C4-2B (cell line): ENCODE data around the gene CGB7.
"Not testable (repeated sequence)": the region's sequence is repeated elsewhere in the genome, so short reads cannot be mapped to it uniquely, and the experiment has no call there.

ENCODE experiments used
- H3K27ac ChIP-seq: fragments of 450-650 bp; 2 replicates; pipeline ENCODE4 v1.5.1; 2017
- ZFX ChIP-seq: fragments of 450-650 bp; IDR thresholded peaks from 2 replicates; pipeline ENCODE4 v1.6.1; 2017
- TF ChIP-seq, protein P1 (sequence below): fragments of 450-650 bp; conservative IDR thresholded peaks from 2 replicates; pipeline ENCODE4 v1.5.1; 2017; ENCODE audit warnings: mild to moderate bottlenecking

Gene CGB7

DNA sequence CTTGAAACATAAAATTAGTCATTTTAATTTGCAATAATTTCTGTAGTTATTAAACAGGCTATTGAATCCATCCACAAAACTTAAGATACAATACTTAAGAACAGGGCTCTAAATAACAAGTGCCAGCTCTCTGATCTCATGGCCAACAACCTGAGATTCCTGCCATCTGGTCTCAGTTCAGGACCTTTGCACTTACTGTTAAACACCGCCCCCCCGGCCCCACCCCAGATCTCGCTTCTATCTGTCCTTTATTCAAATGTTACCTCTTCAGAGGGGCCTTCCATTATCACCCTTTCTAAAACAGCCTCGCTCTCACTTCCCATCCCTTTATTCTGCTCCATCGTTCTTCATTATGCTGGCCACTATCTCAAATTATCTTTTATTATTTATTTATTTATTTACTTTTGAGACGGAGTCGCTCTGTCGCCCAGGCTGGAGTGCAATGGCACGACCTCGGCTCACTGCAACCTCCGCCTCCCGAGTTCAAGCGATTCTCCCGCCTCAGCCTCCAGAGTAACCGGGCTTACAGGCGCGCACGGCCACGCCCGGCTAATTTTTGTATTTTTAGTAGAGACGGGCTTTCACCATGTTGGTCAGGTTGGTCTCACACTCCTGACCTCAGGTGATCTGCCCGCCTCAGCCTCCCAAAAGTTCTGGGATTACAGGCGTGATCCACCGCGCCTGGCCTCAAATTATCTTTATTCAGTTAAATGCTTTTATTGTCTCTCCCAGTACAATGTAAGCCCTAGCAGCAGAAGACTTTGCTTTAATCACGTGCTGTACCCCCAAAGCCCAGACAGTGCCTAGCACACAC is 26.9 kb upstream of the CGB7 start:
- TF ChIP-seq, protein P1, sequence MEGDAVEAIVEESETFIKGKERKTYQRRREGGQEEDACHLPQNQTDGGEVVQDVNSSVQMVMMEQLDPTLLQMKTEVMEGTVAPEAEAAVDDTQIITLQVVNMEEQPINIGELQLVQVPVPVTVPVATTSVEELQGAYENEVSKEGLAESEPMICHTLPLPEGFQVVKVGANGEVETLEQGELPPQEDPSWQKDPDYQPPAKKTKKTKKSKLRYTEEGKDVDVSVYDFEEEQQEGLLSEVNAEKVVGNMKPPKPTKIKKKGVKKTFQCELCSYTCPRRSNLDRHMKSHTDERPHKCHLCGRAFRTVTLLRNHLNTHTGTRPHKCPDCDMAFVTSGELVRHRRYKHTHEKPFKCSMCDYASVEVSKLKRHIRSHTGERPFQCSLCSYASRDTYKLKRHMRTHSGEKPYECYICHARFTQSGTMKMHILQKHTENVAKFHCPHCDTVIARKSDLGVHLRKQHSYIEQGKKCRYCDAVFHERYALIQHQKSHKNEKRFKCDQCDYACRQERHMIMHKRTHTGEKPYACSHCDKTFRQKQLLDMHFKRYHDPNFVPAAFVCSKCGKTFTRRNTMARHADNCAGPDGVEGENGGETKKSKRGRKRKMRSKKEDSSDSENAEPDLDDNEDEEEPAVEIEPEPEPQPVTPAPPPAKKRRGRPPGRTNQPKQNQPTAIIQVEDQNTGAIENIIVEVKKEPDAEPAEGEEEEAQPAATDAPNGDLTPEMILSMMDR = no peak
- no peak for TF ChIP-seq ZFX
- peak overlapping the region; percentile 90 for H3K27ac ChIP-seq

DNA sequence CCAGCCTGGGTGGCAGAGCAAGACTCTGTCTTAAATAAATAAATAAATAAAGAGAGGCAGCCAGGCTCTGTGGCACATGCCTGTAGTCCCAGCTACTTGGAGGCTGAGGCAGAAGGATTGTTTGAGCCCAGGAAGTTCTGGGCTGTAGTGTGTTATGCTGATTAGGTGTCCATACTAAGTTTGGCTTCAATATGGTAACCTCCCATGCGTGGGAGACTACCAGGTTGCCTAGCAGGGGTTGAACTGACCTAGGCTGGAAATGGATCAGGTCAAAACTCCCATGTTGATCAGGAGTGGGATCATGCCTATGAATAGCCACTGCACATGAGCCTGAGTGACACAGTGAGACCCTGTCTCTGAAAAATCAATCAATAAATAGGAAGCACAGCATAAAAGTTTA is 23.7 kb upstream of the CGB7 start:
- H3K27ac ChIP-seq = no peak overlapping the region
- TF ChIP-seq, protein P1 = no peak
- no peak for TF ChIP-seq ZFX

DNA sequence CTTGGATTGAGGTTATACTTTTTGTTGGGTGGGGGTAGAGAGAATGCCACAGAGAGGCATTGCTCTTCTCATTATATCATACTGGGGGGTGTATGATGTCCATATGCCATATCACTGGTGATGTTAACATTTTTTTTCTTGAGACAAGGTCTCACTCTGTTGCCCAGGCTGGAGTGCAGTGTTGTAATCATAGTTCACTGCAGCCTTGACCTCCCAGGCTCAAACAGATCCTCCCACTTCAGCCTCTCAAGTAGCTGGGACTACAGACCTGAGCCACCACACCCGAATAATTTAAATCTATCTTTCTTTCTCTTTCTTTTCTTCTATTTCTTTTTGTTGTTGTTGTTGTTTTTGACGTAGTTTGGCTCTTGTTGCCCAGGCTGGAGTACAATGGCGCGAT is 22.8 kb upstream of the CGB7 start:
- TF ChIP-seq ZFX = no peak
- TF ChIP-seq, protein P1 = no peak
- no peak overlapping the region for H3K27ac ChIP-seq

DNA sequence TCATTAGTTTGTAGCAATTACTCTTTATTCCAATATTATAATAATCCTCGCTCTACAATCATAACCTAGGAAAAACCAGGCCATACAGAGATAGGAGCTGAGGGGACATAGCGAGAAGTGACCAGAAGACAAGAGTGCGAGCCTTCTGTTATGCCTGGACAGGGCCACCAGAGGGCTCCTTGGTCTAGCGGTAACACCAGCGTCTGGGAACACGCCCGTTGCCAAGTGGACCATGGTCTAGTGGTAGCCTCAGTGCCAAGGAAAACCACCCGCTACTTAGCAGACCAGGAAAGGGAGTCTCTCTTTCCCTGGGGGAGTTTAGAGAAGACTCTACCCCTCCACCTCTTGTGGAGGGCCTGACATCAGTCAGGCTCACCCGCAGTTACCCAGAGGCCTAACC is 17.3 kb upstream of the CGB7 start:
- TF ChIP-seq, protein P1 = peak; percentile 62
- not testable (repeated sequence) for H3K27ac ChIP-seq

DNA sequence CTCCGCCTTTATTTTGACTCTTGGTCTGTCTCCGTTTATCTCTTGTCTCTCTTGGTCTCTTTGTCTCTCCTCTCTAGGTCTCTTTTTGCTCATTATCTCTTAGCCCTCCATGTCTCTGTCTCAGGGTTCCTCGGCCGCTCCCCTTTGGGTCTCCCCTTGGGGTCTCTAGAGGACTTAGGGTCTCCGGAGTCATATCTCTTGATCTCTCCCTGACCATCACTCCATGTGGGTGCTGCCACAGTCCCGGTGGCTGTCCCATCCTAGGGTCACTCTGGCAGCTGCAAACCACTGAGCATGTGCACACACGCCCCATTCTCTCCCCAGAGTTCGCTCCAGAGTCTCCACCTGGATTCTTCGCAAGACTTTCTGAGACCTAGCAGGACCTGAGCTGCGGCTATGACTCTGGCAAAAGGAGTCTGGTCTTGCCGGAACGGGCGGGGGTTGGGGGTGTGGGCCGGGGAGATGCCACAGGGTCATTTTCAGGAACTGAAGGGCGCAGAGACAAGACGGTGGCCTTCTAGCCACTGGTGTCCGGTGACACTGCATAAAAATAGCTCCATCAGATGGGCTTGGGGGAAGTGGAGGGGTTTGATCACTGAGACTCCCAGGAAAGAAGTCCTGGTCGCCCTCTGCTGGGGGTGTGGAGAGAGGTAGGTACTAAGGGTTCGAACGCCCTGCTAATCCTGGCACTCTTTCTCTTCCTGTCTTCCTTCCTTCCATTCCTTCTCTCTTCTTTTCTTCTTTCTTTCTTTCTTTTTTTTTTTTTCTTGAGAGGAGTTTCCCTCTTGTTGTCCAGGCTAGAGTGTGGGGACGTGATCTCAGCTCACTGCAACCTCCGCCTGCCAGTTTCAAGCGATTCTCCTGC is 16.2 kb upstream of the CGB7 start:
- no peak overlapping the region for H3K27ac ChIP-seq
- TF ChIP-seq, protein P1 = no peak
- TF ChIP-seq ZFX = no peak

DNA sequence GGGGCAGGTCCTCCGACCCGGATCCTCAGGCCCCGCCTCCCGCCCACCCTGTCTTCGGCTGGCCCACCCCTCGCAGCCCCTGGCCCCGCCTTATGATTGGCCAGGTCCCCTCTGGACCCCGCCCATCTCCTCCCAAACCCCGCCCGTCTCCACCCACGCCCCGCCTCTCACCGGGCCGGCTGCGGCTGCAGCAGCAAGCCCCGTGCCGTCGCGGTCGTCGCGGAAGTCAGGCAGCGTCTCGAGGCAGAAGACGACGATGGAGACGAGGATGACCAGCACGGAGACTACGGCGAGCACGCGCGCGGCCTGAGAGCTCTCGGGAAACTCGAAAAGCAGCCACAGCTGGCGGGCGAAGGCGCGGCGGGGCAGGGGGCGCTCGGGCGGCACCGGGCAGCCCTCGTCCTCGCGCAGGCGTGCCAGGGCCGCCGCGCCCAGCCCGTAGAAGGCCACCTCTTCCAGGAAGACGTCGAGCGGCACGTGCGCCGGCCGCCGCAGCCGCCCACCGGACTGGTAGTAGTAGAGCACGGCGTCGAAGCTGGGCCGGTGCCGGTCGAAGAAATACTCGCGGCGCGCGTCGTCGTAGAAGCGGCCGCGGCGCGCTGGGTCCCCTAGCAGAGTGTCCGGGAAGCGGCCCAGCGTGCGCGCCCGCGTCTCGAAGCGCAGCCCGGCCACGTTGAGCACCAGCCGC is 14.5 kb upstream of the CGB7 start:
- H3K27ac ChIP-seq = no peak overlapping the region
- TF ChIP-seq ZFX = no peak

DNA sequence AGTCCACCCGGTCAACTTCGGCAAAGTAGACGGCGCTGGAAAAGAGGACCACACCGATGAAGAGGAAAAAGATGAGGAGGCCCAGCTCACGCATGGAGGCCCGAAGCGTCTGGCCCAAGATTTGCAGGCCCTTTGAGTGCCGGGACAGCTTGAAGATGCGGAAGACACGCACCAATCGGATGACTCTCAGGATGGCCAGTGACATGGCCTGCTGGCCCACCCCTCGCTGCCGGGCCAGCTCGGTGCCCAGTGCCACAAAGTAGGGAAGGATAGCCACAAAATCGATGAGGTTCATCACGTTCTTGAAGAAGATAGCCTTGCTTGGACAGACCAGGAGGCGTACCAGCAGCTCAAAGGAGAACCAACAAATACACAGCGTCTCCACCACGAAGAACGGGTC is 12.9 kb upstream of the CGB7 start:
- no peak overlapping the region for H3K27ac ChIP-seq
- TF ChIP-seq, protein P1 = no peak
- no peak for TF ChIP-seq ZFX
